Ammon's horn (tissue), 1 donor: ENCODE measurements around the gene MYO10.
"Not testable (repeated sequence)": the region's sequence is repeated elsewhere in the genome, so short reads cannot be mapped to it uniquely, and the experiment has no call there.

ENCODE experiments used
- DNase-seq: peaks from one replicate; pipeline ENCODE4 v3.0.0-alpha.2; 2016; ENCODE audit warnings: low spot score

Gene MYO10

DNA sequence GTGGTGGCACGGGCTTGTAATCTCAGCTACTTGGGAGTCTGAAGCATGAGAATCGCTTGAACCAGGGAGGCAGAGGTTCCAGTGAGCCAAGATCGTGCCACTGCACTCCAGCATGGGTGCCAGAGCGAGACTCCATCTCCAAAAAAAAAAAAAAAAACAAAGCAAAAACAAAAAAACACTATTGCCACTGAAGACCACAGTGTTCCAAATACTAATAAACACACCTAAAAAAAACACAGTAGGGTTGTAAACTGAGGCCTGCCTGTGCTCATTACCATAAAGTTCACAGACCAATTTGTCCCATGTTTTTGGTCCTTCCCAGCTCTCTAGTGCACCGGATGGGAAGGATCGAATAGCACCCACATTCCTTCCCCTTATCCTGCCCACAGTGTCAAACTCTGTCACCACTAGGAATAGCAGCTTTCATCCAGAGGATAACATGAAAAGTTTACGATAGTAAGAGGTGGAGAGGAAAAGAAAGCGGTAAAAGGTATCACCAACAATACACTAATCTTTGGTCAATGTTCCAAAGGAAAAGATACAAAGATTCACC lies 49.2 kb downstream of the MYO10 start:
- DNase-seq: no peak

DNA sequence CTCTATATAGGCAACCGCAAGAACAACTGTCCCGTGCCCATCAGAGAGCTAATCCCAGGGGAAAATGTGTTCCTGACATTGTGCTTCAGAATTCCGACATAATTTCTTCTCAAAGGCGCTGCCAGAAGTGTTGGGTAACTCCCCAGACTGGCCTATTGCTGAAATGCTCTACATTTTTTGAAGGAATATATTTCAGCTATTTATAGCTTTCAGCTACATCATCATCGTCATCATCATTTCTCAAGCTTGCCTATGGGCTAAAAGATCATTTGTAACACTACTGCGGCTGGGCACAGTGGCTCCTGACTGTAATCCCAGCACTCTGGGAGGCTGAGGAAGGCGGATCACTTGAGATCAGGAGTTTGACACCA lies 49.7 kb downstream of the MYO10 start:
- DNase-seq: no peak

DNA sequence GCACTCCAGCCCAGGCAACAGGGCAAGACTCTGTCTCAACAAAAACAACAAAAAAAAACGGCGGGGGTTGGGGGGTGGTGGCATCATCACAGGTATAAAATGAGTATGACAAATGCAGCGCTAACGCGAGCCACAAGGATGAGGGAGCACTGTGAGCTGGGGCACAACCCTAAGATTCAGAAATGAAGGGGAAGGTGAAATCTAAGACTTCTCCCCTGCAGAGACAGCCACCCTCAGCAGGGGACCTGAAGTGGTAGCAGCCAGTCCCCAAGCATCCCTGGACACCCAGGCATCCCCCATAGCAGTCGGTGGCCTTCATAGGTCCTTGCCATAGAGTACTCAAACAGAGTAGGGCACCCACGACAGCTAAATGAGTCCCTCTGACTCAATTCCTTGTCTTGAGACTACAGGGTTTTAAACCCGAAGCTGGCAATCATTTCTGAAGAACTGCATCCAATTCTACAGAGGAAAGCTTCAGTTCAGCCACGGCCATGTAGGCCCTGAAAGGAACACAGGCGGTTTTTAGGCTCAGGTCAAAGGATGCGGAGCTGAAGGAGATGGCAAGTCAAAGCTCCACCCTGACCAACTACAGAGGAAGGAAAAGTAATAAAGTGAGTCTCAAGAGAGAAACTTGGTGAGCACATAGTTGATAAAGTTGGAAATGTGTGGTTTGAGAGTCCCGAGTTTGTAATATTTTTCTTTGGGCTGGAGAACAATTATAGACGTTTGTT lies 50.3 kb downstream of the MYO10 start:
- DNase-seq: no peak

DNA sequence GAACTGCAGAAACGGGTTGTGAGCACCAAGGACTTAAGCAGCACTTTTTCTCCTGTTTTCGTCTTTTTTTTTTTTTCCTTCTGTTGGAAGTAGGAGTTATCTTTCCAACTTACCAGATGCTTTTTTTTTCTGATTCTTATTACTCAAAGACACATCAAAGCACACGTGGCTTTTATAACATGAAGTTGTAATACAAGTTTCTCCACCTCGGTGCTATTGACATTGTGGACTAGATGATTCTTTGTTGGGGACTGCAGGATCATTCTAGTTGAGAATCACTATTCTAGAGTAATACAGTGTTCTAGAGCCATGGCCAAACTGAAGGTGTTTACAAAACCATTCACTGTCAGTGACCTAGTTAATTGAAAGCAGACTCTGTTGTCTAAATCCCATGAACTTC lies 51.5 kb downstream of the MYO10 start:
- no peak for DNase-seq

DNA sequence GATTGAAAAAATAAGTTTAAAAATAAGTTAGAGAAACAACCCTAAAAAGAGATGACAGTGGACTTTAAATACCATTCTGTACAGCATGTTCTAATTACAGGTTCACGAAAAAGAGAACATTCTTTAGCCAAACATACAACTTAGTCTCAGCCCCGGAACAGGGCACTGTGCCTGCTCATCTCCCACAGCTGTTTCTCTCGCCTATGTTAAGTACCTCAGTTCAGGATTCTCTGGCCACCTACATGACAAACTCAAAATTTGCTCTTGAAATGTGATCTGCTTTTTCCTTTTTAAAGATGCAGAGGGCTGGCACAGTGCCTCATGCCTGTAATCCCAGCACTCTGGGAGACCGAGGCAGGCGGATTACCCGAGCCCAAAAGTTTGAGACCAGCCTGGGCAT lies 52.3 kb downstream of the MYO10 start:
- DNase-seq: no peak

DNA sequence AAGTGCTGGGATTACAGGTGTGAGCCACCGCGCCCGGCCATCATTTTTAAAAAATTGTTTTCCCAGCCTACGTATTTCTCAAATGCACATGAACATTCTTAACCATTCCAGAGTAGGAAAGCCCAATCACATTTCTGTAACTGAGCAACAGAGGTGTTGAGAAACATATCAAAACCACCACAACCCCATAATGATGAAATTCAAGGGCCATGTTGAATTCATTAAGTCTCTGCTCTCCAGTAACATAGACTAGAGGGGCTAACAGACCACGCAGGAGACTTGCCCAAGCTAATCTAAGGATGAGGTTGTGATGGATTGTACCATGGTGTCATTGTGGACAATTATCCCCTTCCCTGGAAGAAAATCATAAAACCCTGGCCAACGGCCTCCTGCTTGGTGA lies 52.9 kb downstream of the MYO10 start:
- no peak for DNase-seq

DNA sequence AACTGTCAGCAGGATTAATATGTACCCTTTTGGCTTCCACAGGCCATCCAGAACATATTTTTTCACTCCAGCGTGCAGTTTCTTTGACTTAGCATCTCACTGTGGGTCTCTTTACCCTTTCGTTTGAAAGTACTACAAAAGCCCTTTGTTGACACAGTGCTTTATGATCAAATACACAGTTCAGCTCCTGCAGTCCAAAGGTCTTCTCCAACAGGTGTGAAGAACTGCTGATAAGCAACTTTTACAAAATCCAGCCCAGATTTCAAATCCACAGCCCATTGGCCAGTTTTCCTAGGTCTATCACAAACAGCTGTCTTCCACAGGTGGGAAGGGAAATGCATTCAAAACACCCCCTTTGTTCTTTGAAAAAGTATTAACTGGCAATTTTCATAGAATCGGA lies 54.8 kb downstream of the MYO10 start:
- no peak for DNase-seq

DNA sequence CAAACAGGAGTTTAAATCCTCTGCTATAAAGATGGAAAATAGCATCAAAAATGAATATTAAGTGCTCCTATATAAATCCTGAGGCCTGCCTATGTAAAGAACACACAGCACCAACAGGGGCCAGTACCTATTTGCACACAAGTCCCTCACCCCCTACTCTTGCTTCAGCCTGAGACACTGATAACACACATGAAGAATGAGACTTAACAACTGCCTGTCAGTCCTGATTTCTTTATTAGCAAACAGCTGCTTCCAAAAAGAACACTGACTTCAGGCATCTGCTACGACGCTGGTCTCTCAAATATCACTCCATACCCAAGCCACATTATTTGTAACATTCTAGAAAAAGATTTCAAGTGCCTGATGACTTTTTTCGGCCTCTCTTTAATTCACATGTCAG lies 55.5 kb downstream of the MYO10 start:
- DNase-seq: no peak

DNA sequence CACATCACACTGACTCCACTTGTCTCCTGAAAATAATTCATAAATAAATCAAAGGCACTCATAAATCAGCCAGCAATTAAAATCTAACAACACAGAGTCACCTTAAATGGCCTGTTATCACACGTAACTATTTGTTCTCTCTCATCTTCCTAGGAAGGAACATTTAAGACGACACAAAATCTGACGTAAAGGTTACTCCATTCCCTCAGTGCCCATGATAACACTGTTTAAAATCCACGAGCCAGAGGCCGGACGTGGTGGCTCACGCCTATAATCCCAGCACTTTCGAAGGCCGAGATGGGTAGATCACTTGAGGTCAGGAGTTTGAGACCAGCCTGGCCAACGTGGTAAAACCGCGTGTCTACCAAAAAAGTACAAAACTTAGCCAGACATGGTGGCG lies 56.4 kb downstream of the MYO10 start:
- DNase-seq: no peak

DNA sequence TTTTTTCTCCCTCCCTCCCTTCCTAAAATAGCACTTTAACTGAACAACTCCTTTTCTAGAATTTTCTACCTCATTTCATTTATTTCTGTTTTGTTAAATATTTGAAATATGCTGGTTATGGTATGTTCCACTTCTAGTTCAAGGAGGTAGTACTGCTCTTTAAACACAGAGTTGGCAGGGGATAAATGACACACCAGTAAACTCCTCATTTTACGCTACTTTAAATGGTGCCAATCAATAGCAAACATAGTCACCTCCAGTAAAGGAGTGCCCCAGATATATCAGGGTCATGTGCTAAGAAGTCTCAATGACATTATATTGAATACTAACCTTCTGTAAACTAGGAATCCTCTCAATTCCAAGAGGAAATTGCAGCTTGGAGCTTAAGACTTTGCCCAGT lies 56.9 kb downstream of the MYO10 start:
- no peak for DNase-seq

DNA sequence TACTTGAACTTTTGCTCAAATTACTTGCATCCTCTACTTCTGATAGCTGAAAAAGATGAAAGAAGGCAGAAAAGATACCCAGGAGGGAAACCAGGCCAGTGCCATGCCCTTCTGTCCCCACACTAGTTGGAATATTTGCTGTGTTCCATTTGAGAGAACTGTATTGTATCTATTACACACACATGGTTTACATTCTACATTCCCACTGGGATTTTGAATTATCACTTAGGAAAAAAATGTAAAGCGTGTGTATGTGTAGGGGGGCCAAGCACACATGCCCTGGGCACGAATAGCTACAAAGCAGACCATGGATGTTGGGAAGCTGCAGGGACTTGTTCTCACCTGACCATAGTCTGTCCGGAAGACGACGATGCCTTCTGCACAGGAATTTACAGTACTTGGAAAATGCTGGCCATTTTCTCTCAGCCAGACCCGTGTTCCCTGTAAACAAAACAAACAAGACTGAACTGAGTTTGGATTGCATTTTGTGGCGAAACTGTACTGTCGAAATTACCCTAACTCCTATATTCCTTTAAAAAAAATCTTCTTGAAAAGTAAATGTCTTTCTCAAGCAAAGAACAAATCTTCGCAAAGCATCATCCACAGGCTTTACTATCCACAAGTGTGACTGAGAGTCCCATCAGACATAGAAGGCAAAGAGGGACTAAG lies 58.7 kb downstream of the MYO10 start:
- no peak for DNase-seq

DNA sequence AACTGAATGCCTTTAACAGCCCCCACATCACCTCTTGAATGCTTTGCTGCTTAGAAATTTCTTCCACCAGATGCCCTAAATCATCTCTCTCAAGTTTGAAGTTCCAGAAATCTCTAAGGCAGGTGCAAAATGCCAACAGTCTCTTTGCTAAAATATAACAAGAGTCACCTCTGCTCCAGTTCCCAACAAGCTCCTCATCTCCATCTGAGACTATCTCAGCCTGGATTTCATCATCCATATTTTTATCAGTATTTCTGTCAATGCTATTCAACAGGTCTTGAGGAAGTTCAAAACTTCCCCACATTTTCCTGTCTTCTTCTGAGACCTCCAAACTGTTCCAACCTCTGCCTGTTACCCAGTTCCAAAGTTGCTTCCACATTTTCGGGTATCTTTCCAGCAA lies 61.7 kb downstream of the MYO10 start:
- not testable (repeated sequence) for DNase-seq

DNA sequence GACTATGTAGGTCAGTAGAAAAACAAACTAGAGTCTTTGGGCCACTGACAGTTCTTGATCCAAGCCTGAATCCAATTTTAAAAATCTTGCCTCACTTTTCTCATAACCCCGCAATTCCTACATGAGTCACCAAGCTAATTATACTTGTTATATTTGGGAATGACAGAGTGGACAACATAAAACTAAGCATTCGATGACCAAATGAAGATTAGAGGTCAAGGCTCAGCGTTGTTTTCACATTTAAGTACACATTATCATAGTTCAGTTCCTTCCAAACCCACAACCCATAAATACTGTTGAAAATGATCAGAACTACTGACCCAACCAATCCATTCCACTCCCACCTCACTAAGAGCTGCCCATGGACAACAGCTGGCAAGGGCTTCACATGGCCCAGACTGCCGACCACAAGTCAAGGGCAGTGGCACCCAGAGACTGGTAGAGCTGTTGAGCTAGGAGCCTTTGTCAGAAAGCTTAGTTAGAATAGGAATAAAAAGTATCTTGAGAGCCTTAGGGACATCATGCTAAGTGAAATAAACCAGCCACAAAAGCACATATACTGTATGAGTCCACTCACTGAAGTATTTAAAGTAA lies 64.2 kb downstream of the MYO10 start:
- no peak for DNase-seq

DNA sequence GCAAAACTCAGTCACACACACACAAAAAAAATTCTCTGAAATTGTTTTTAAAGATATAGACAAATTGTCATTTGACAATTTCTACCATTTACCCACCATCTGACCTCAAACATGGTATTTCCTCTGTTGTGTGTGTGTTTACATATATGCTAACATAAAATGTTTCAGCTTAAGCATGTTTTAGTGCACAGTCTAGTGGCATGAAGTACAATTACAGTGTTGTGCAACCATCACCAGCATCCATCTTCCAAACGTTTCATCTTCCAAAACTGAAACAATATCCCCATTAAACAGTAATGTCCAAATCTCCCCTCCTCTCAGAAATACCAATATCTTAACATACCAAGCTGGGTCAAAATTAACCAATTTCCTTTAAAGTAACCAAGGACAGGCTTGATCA lies 65.2 kb downstream of the MYO10 start:
- no peak for DNase-seq

DNA sequence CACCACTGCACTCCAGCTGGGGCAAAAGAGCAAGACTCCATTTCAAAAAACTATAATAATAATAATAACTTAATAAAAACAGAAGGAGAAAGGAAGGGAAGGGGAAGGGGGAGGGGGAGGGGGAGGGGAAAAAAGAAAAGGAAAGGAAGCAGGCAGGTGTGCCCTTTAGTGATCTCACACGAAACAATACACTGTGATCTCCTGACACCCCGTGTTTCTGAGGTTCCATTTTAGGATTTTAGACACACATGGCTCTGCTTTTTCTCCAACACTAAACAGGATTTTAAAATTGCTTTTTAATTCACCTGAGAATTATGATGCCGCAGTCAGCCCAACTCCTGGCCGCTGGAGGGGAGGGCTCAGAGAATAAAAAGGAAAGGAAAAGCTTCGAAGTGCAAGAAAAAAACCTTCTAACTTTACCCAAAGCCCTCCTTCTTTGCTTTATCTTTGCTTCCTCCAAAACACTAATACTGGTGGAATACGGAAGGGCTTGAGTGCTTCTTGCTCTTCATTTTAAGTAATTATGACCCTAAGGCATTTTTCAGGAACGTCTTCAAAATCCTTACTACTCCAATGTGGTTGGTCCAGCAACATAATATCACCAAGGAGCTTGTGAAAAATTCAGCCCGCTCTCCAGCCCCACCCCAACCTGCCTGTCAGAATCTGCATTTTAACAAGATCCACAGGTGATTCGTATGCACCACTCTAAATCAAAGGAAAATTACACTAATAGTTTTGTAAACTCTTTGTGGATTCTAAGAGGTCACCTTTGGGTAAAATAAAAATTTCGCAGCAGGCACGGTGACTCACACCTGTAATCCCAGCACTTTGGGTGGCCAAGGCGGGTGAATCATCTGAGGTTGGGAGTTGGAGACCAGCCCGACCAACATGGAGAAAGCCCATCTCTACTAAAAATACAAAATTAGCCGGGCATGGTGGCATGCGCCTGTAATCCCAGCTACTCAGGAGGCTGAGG lies 66.0 kb downstream of the MYO10 start:
- DNase-seq: no peak

DNA sequence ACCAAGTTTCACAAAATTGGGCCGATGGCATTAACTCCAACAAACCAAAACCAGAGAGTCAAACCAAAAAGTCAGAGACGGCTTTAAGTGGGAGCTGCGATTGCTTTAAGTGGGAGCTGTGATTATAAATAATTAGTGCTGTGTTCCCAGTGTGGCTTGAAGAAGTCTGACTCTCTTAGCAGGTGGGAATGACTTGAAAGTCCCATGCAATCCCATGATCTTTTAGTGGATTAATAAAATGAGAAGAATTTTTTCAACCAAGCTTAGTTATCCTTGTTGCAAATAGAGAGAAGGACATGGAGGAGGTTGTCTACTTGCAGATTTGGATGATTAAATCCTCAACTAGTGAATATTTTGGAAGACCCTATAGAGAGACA lies 68.5 kb downstream of the MYO10 start:
- DNase-seq: no peak

DNA sequence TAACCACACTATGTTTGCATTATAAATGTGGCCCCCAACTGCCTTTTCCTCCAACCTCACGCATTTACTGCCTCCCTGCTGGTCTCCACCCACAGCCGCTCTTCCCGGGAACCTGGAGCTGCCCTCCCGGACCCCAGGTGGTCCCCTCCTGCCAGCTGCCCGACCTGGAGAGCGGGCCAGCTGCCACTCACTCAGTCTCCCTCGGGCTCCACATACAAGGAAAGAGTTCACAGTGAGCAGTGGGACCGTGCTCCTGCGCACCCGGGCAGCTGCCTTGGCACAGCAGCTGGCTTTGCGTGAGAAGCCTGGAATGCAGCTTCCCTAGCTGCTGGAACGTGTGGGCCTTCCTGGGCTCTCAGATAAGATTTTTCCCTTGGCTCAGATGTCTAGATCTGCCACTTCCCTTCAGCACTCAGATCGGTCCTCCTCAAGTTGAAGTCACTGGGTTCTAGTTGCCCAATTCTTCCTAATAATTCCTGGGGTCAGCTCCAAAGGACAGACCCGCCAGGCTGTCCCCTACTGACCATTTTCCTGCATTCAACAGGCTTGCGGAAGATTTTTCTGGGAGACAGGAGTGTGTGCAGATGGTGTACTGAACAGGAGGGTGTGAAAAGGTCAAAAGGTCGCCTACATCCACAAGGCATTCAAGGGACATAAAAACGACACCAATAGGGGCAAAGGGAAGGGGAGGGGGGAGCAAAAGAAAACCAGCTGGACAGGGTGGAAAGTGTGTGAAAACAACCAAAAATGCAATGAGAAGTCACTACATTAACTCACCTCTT lies 69.1 kb downstream of the MYO10 start:
- no peak for DNase-seq

DNA sequence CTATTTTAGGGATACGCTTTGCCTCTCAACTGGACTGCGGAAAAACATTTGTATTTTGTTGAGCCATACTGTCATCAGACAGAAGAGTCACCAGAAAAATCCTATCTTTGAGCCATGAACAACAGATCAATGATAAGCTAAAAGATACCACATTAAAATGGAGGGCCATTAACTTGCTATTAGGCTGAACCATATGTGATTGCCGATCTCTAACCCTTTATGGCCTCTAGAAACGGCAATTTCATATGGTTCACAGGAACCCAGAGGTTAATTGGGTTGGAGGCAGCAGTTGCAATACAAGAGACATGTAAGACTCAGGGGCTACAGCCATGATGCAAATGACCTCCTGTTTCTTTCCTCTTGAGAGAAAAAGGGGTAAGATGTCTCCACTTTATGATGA lies 69.8 kb downstream of the MYO10 start:
- no peak for DNase-seq

DNA sequence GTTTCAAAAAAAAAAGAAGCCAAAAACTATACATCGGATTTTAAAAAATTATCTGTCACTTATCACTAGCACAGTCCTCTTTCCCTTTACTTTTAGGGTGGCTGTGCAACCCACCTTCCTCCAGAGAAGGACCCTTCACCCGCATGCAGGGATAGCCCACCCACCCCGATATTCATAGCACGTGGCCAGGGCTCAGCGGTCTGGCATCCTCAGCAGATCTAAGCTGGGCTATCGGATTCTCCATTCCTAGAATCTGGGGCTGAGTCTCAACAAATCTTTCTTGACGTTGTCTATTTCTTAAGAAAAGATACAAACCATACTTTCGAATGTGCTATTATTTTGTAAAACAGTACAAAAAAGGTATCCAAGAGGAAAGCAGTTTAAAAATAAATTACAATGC lies 70.9 kb downstream of the MYO10 start:
- no peak for DNase-seq

DNA sequence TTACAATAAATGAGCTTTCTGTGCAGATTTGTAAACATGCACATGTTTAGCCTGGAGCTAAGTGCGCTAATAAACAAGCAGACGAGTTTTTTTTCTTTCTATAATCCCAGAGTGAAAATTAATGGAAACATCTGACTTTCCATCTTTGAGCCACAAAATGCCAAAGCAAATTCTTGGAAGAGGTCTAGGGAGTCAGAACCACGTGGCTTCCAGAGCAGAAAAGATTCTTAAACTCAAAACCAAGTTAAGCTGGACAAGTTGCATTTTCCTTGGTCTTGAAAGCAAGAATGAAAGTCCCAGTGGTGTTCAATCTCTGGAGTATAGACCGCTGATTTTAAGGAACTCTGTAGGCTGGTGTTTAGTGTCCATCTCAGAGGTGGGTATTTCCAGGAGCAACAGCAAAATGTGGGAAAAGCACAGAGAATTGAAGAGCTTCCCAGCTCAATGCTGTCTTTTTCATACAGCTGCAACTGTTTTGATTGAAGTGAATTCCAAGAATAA lies 71.4 kb downstream of the MYO10 start:
- DNase-seq: no peak

DNA sequence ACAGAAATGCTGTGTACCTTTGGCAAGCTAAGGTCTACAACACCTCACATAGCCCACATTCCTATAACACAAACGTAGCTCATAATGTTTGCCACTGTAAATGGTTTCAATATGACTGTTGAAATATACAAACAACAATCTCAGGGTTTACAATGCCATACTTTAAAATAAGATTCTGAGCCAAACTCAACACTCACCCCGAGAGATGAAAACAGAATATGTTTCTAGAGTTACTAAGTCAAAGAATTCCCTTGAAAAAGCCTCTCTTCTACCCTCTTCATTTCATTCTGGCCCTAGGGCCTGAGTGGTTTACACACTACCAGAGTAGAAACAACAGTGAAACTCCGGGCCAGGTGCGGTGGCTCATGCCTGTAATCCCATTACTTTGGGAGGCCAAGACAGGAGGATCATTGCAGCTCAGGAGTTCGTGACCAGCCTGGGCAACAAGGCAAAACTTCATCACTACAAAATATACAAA lies 72.6 kb downstream of the MYO10 start:
- no peak for DNase-seq
